ENCODE results near the gene YBX1. TPM values are rescaled to one million over a fixed set of nuclear protein-coding genes. Genes with fewer than 3 reads are reported as not detected.

YBX1 gene
- total RNA-seq, 1 experiment from 2014 or later = 1,259 TPM

DNA sequence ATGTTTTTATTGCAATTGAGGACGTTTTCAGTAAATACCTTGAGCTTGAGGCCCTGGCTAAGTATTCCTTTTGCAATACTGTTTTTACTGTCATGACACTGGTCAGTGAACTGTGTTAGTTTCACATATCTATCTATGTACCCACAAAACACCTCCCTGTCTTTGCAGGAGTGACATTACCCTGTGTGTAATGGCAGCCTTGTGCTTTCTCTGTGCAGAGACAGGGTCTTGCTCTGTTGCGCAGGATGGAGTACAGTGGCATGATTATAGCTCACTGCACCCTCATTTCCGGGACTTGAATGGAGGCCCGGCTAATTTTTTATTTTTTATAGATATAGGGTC is 8.9 kb downstream of the YBX1 start:
- POLR2A ChIA-PET (ENCODE audit: unreplicated experiment) = no interaction called here
- H3K36me3 ChIP-seq (ENCODE audit: low read depth, low read length) = peaks cover 78% of the 10 kb centered on the region
- no peak overlapping the region for H3K4me3 ChIP-seq (ENCODE audit: low read length)
- no peak overlapping the region for H2AFZ ChIP-seq (ENCODE audit: low read length)
- H3K9ac ChIP-seq (ENCODE audit: low read length) = no peak overlapping the region
- CTCF ChIA-PET = no interaction called here
- no peaks in the 10 kb centered on the region for H3K9me3 ChIP-seq (ENCODE audit: low read length)
- peaks cover 100% of the 10 kb centered on the region for H4K20me1 ChIP-seq (ENCODE audit: low read length)
- H3F3A ChIP-seq (ENCODE audit: low read length, unreplicated experiment) = no peaks in the 10 kb centered on the region
- intact Hi-C loops (cut with micrococcal nuclease) = no loop called here
- H3K9me2 ChIP-seq (replicated peaks; ENCODE audit: low read length) = no peaks in the 10 kb centered on the region
- ATAC-seq (no peak), DNase-seq (no peak)
- H3K27ac ChIP-seq (ENCODE audit: low read length) = no peak overlapping the region
- TF ChIP-seq EZH2phosphoT487 (IDR thresholded peaks at IDR 0.05; ENCODE audit: borderline replicate concordance, low read length) (no peak), EZH2 (IDR thresholded peaks at IDR 0.05; ENCODE audit: low read length, unreplicated experiment) (no peak)
- TF ChIP-seq, protein P1, sequence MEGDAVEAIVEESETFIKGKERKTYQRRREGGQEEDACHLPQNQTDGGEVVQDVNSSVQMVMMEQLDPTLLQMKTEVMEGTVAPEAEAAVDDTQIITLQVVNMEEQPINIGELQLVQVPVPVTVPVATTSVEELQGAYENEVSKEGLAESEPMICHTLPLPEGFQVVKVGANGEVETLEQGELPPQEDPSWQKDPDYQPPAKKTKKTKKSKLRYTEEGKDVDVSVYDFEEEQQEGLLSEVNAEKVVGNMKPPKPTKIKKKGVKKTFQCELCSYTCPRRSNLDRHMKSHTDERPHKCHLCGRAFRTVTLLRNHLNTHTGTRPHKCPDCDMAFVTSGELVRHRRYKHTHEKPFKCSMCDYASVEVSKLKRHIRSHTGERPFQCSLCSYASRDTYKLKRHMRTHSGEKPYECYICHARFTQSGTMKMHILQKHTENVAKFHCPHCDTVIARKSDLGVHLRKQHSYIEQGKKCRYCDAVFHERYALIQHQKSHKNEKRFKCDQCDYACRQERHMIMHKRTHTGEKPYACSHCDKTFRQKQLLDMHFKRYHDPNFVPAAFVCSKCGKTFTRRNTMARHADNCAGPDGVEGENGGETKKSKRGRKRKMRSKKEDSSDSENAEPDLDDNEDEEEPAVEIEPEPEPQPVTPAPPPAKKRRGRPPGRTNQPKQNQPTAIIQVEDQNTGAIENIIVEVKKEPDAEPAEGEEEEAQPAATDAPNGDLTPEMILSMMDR (conservative IDR thresholded peaks at IDR 0.05; ENCODE audit: low read depth, low read length) = no peak
- H3K4me2 ChIP-seq (ENCODE audit: low read length) = no peak overlapping the region
- BruUV-seq (replicated peaks) = no TSS peak
- H3K79me2 ChIP-seq (ENCODE audit: low read length) = peaks cover 100% of the 10 kb centered on the region
- H3K4me1 ChIP-seq (ENCODE audit: insufficient read depth, low read length) = peaks cover 45% of the 10 kb centered on the region
- H3K27me3 ChIP-seq (ENCODE audit: low read length) = no peaks in the 10 kb centered on the region

DNA sequence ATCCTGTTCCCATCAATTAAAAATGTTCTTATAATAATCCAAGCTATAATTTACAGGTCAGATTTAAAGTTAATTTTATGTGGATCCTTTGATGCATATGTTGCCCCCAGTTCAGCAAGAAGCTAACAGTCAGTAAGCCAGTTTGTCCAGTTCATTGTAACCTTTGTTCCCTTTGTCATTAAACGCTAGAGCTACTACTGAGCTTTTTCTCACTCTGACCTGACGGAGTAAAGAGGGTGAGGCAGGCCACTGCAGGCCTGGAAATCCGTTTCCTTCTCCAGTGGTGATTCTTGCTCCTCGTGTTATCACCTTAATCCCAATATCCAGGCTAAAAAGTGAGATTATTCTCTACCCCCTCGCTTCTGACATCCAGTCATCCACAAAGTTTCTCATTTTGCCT is 10.2 kb downstream of the YBX1 start:
- POLR2A ChIA-PET (ENCODE audit: unreplicated experiment) = no interaction called here
- CTCF ChIA-PET = interaction anchor here (0.6 kb wide), 1 partner anchor 111 kb away, joined by 4 read pairs; no protein-coding TSS in a partner anchor
- intact Hi-C loops (cut with micrococcal nuclease) = no loop called here
- H3K9me3 ChIP-seq (ENCODE audit: low read length) = no peaks in the 10 kb centered on the region
- H4K20me1 ChIP-seq (ENCODE audit: low read length) = peaks cover 90% of the 10 kb centered on the region
- H3K27me3 ChIP-seq (ENCODE audit: low read length) = no peaks in the 10 kb centered on the region
- no peak overlapping the region for H3K9ac ChIP-seq (ENCODE audit: low read length)
- BruUV-seq (replicated peaks) = no TSS peak
- DNase-seq (peak; percentile 22), ATAC-seq (no peak)
- H3K27ac ChIP-seq (ENCODE audit: low read length) = no peak overlapping the region
- peaks cover 36% of the 10 kb centered on the region for H3K4me1 ChIP-seq (ENCODE audit: insufficient read depth, low read length)
- no peaks in the 10 kb centered on the region for H3F3A ChIP-seq (ENCODE audit: low read length, unreplicated experiment)
- TF ChIP-seq EZH2phosphoT487 (IDR thresholded peaks at IDR 0.05; ENCODE audit: borderline replicate concordance, low read length) (no peak), EZH2 (IDR thresholded peaks at IDR 0.05; ENCODE audit: low read length, unreplicated experiment) (no peak)
- TF ChIP-seq, protein P1 (conservative IDR thresholded peaks at IDR 0.05; ENCODE audit: low read depth, low read length) = no peak
- H3K4me3 ChIP-seq (ENCODE audit: low read length) = no peak overlapping the region
- peaks cover 98% of the 10 kb centered on the region for H3K79me2 ChIP-seq (ENCODE audit: low read length)
- peaks cover 80% of the 10 kb centered on the region for H3K36me3 ChIP-seq (ENCODE audit: low read depth, low read length)
- H3K4me2 ChIP-seq (ENCODE audit: low read length) = peak overlapping the region; percentile 37; the same call in 1 of the 2 replicates
- no peaks in the 10 kb centered on the region for H3K9me2 ChIP-seq (replicated peaks; ENCODE audit: low read length)
- H2AFZ ChIP-seq (ENCODE audit: low read length) = no peak overlapping the region

DNA sequence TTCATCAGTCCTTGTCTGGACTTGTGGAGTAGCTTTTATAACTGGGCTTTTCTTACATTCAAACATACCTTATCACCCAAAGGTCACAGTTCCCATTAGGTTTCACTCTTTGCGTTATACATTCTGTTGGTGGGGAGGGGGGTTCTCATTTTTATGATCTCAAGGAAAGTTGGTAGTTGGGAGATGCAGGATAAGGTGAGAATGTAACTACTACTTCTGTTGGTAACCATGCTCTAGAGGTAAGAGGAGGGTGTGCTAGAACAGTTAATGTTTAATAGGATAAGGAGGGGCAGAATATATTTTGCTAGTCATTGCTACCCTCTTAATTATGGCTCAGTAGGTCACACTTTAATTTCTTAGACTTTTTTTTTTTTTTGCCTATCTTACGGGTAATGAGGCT is 10.7 kb downstream of the YBX1 start:
- no TSS peak for BruUV-seq (replicated peaks)
- ATAC-seq (no peak), DNase-seq (no peak)
- no peak overlapping the region for H3K4me3 ChIP-seq (ENCODE audit: low read length)
- H3K79me2 ChIP-seq (ENCODE audit: low read length) = peaks cover 98% of the 10 kb centered on the region
- H3K4me1 ChIP-seq (ENCODE audit: insufficient read depth, low read length) = peaks cover 32% of the 10 kb centered on the region
- intact Hi-C loops (cut with micrococcal nuclease) = no loop called here
- ChIA-PET CTCF (interaction anchor here (0.6 kb wide), 1 partner anchor 111 kb away, joined by 4 read pairs; no protein-coding TSS in a partner anchor), POLR2A (ENCODE audit: unreplicated experiment) (no interaction called here)
- peaks cover 80% of the 10 kb centered on the region for H3K36me3 ChIP-seq (ENCODE audit: low read depth, low read length)
- TF ChIP-seq, protein P1 (conservative IDR thresholded peaks at IDR 0.05; ENCODE audit: low read depth, low read length) = no peak
- peaks cover 86% of the 10 kb centered on the region for H4K20me1 ChIP-seq (ENCODE audit: low read length)
- H3K9ac ChIP-seq (ENCODE audit: low read length) = no peak overlapping the region
- no peak overlapping the region for H3K27ac ChIP-seq (ENCODE audit: low read length)
- H3F3A ChIP-seq (ENCODE audit: low read length, unreplicated experiment) = no peaks in the 10 kb centered on the region
- H3K9me2 ChIP-seq (replicated peaks; ENCODE audit: low read length) = no peaks in the 10 kb centered on the region
- H3K9me3 ChIP-seq (ENCODE audit: low read length) = no peaks in the 10 kb centered on the region
- no peak overlapping the region for H2AFZ ChIP-seq (ENCODE audit: low read length)
- H3K27me3 ChIP-seq (ENCODE audit: low read length) = no peaks in the 10 kb centered on the region
- H3K4me2 ChIP-seq (ENCODE audit: low read length) = peak overlapping the region; percentile 37; the same call in 1 of the 2 replicates
